T-helper 22 cell (primary cell): ENCODE results near the gene IQSEC1.

Source experiments
- DNase-seq: peaks from one replicate; pipeline ENCODE4 v3.0.0-alpha.2; 2020; ENCODE audit warnings: low read depth

The IQSEC1 gene

GRCh38 chr3:13085081-13085845 lies 12.0 kb upstream of the IQSEC1 start:
- DNase-seq: no peak

- DNase-seq: no peak
Measured at GRCh38 chr3:13083898-13084297, 10.7 kb upstream of the IQSEC1 start.

- DNase-seq: no peak
Measured at GRCh38 chr3:13083254-13083653, 10.0 kb upstream of the IQSEC1 start.

GRCh38 chr3:13082677-13083076 lies 9.4 kb upstream of the IQSEC1 start:
- DNase-seq: no peak

GRCh38 chr3:13081603-13082360 lies 8.6 kb upstream of the IQSEC1 start:
- no peak for DNase-seq

GRCh38 chr3:13080591-13080990 lies 7.4 kb upstream of the IQSEC1 start:
- no peak for DNase-seq

- DNase-seq: no peak
Measured at GRCh38 chr3:13080026-13080425, 6.8 kb upstream of the IQSEC1 start.

- DNase-seq: no peak
Measured at GRCh38 chr3:13079510-13079909, 6.3 kb upstream of the IQSEC1 start.

GRCh38 chr3:13079051-13079450 lies 5.8 kb upstream of the IQSEC1 start:
- no peak for DNase-seq

GRCh38 chr3:13078163-13078905 lies 5.1 kb upstream of the IQSEC1 start:
- no peak for DNase-seq

- DNase-seq: no peak
Measured at GRCh38 chr3:13077431-13078162, 4.4 kb upstream of the IQSEC1 start.

GRCh38 chr3:13075986-13076654 lies 2.9 kb upstream of the IQSEC1 start:
- DNase-seq: no peak

- DNase-seq: no peak
Measured at GRCh38 chr3:13075318-13075717, 2.1 kb upstream of the IQSEC1 start.

- no peak for DNase-seq
Measured at GRCh38 chr3:13074006-13074375, 762 bp upstream of the IQSEC1 start.

GRCh38 chr3:13072600-13073325 lies 466 bp downstream of the IQSEC1 start:
- DNase-seq: no peak

- DNase-seq: no peak
Measured at GRCh38 chr3:13072239-13072599, 1.0 kb downstream of the IQSEC1 start.

- DNase-seq: no peak
Measured at GRCh38 chr3:13071695-13072094, 1.5 kb downstream of the IQSEC1 start.

- no peak for DNase-seq
Measured at GRCh38 chr3:13070391-13071070, 2.7 kb downstream of the IQSEC1 start.

GRCh38 chr3:13069495-13069894 lies 3.7 kb downstream of the IQSEC1 start:
- no peak for DNase-seq

- no peak for DNase-seq
Measured at GRCh38 chr3:13068269-13069010, 4.8 kb downstream of the IQSEC1 start.
